HG03060 (cell line): ENCODE results near the gene CXorf65.

Experiments
- ATAC-seq: cut with Tn5 transposase; IDR thresholded peaks from one replicate; pipeline ENCODE4 v1.9.1; 2021; ENCODE audit warnings: low read depth, moderate number of reproducible peaks; ENCODE audit not compliant: unreplicated experiment

CXorf65 gene

GRCh38 chrX:71106427-71106826 lies at the start of gene CXorf65:
TSS of gene CXorf65 (minus strand) at chrX:71106740. CDS start at chrX:71106556, 184 bp downstream.
- ATAC-seq: no peak

- no peak for ATAC-seq
These were observed 48.1 kb upstream of the CXorf65 start for GRCh38 chrX:71154641-71155040.

GRCh38 chrX:71154196-71154595 lies 47.7 kb upstream of the CXorf65 start:
- ATAC-seq: no peak

GRCh38 chrX:71151366-71151765 lies 44.8 kb upstream of the CXorf65 start:
- ATAC-seq: no peak

- ATAC-seq: no peak
These were observed 41.7 kb upstream of the CXorf65 start for GRCh38 chrX:71148278-71148663.

GRCh38 chrX:71147496-71148277 lies 41.1 kb upstream of the CXorf65 start:
- no peak for ATAC-seq

- ATAC-seq: no peak
These were observed 38.1 kb upstream of the CXorf65 start, which contains the start of gene NLGN3 for GRCh38 chrX:71144651-71145050. TSS of gene NLGN3 (plus strand) at chrX:71144841. CDS start at chrX:71147750, 2,909 bp downstream.

GRCh38 chrX:71143508-71143907 lies 37.0 kb upstream of the CXorf65 start:
- ATAC-seq: no peak

- no peak for ATAC-seq
These were observed 33.9 kb upstream of the CXorf65 start for GRCh38 chrX:71140440-71140839.

- ATAC-seq: no peak
These were observed 25.0 kb upstream of the CXorf65 start for GRCh38 chrX:71131510-71131909.

- ATAC-seq: no peak
These were observed 22.6 kb upstream of the CXorf65 start for GRCh38 chrX:71128915-71129765.

- no peak for ATAC-seq
These were observed 21.8 kb upstream of the CXorf65 start for GRCh38 chrX:71128166-71128833.

GRCh38 chrX:71118985-71119535 lies 12.5 kb upstream of the CXorf65 start:
- ATAC-seq: no peak

- no peak for ATAC-seq
These were observed 11.8 kb upstream of the CXorf65 start, which contains the start of gene MED12 for GRCh38 chrX:71118032-71118984. TSS of gene MED12 (plus strand) at chrX:71118596. CDS start at chrX:71118755, 159 bp downstream.

- ATAC-seq: no peak
These were observed 10.8 kb upstream of the CXorf65 start for GRCh38 chrX:71117358-71117757.

- ATAC-seq: no peak
These were observed 5.4 kb upstream of the CXorf65 start for GRCh38 chrX:71111921-71112431.

- peak; percentile 85 for ATAC-seq
These were observed 4.8 kb upstream of the CXorf65 start, which contains the start of gene IL2RG for GRCh38 chrX:71111141-71111843. TSS of gene IL2RG (minus strand) at chrX:71111577. CDS start at chrX:71111539, 38 bp downstream.

- no peak for ATAC-seq
These were observed 2.5 kb upstream of the CXorf65 start for GRCh38 chrX:71109051-71109450.
